ENCODE results near the gene PRKCE. TPM values are rescaled to one million over a fixed set of nuclear protein-coding genes. Genes with fewer than 3 reads are reported as not detected.

Gene PRKCE
- total and polyA plus RNA-seq, 7 donors: 3.0 to 22.8 (median 16.1) TPM

GRCh38 chr2:45839508-45840251, 188.2 kb downstream of the PRKCE start:
- DNase-seq: no peak
- H3K27ac ChIP-seq: no peak overlapping the region
- H3K4me3 ChIP-seq: no peak overlapping the region

GRCh38 chr2:45840481-45840880, 189.0 kb downstream of the PRKCE start:
- H3K27ac ChIP-seq: no peak overlapping the region
- ATAC-seq: no peak
- H3K4me1 ChIP-seq: no peaks in the 10 kb centered on the region
- no peaks in the 10 kb centered on the region for H3K27me3 ChIP-seq (ENCODE audit: insufficient read depth in 3 of 3, low read length in 2 of 3)
- DNase-seq: no peak
- WGBS, 3 donors: 84 to 87% (median 86%) methylated on average over 9 of the region's 9 CpGs
- no peaks in the 10 kb centered on the region for H3K36me3 ChIP-seq (ENCODE audit: insufficient read depth in 1 of 2, low read depth in 1 of 2)
- no peak for TF ChIP-seq CTCF (IDR thresholded peaks at IDR 0.05)
- intact Hi-C loops (cut with DNase I): no loop called here
- no peak overlapping the region for H3K4me3 ChIP-seq
- H3K9me3 ChIP-seq: no peaks in the 10 kb centered on the region

More at GRCh38 chr2:45839508-45840251, 188.2 kb downstream of the PRKCE start:
- peak in 3 of 4 donors; percentile 43 to 62 (median 52) for ATAC-seq
- Histone ChIP-seq H3K27me3 (ENCODE audit: insufficient read depth in 3 of 3, low read length in 2 of 3) (no peaks in the 10 kb centered on the region), H3K4me1 (no peaks in the 10 kb centered on the region), H3K36me3 (ENCODE audit: insufficient read depth in 1 of 2, low read depth in 1 of 2) (no peaks in the 10 kb centered on the region), H3K9me3 (no peaks in the 10 kb centered on the region)
- intact Hi-C loops (cut with DNase I): no loop called here
- 33 to 45% (median 42%) methylated on average over 14 of the region's 14 CpGs for WGBS, 3 donors
- TF ChIP-seq CTCF (IDR thresholded peaks at IDR 0.05): no peak

GRCh38 chr2:45841752-45842407, 190.4 kb downstream of the PRKCE start:
- WGBS, 3 donors: 93 to 96% (median 94%) methylated on average over 4 of the region's 4 CpGs
- DNase-seq (no peak), ATAC-seq (no peak)
- H3K9me3 ChIP-seq: no peaks in the 10 kb centered on the region
- H3K27ac ChIP-seq: no peak overlapping the region
- H3K4me1 ChIP-seq: no peaks in the 10 kb centered on the region
- H3K4me3 ChIP-seq: no peak overlapping the region
- H3K27me3 ChIP-seq (ENCODE audit: insufficient read depth in 3 of 3, low read length in 2 of 3): no peaks in the 10 kb centered on the region
- H3K36me3 ChIP-seq (ENCODE audit: insufficient read depth in 1 of 2, low read depth in 1 of 2): no peaks in the 10 kb centered on the region
- TF ChIP-seq CTCF (IDR thresholded peaks at IDR 0.05): no peak
- intact Hi-C loops (cut with DNase I): no loop called here

- WGBS, 3 donors: 78 to 87% (median 85%) methylated on average over 8 of the region's 8 CpGs
- ATAC-seq (no peak), DNase-seq (no peak)
- no peak for TF ChIP-seq CTCF (IDR thresholded peaks at IDR 0.05)
- intact Hi-C loops (cut with DNase I): no loop called here
- Histone ChIP-seq H3K4me3 (no peak overlapping the region), H3K4me1 (no peaks in the 10 kb centered on the region), H3K36me3 (ENCODE audit: insufficient read depth in 1 of 2, low read depth in 1 of 2) (no peaks in the 10 kb centered on the region), H3K27ac (no peak overlapping the region), H3K27me3 (ENCODE audit: insufficient read depth in 3 of 3, low read length in 2 of 3) (no peaks in the 10 kb centered on the region), H3K9me3 (no peaks in the 10 kb centered on the region)
Observed at GRCh38 chr2:45843136-45843535, 191.7 kb downstream of the PRKCE start.

Measured in psoas muscle (tissue), 8 donors.